Natural killer cell treated with Interleukin-12 subunit alpha and Interleukin-12 subunit beta and Interleukin-15 and Interleukin-18, amount 100 ng/mL, for 72 hours (primary cell): Measurements from ENCODE around the gene NALCN. TPM values are rescaled to one million over a fixed set of nuclear protein-coding genes. Genes with fewer than 3 reads are reported as not detected.
"Not testable (repeated sequence)": the region's sequence is repeated elsewhere in the genome, so short reads cannot be mapped to it uniquely, and the experiment has no call there.

Source experiments
- ATAC-seq, 2 donors: fragments of 150-1000 bp; cut with Tn5 transposase in 1 of 2; sonication (Bioruptor Pico), chemical (Tn5 transposase) in 1 of 2; 2 replicates each; pipeline ENCODE4 v1.10.0; 2021
- DNase-seq: peaks from one replicate; pipeline ENCODE4 v3.0.0; 2022; ENCODE audit warnings: low spot score
- H3K27ac Mint-ChIP-seq, 2 donors: 1 replicate in 1 of 2; 2 replicates in 1 of 2; pipeline ENCODE4 v1.8.0; 2022; ENCODE audit warnings: mixed read lengths in 2 of 2, mild to moderate bottlenecking in 1 of 2, moderate library complexity in 1 of 2
- H3K27me3 Mint-ChIP-seq, 2 donors: 1 replicate in 1 of 2; 2 replicates in 1 of 2; pipeline ENCODE4 v1.8.0; 2022; ENCODE audit warnings: mixed read lengths in 2 of 2
- H3K36me3 Mint-ChIP-seq: one replicate; pipeline ENCODE4 v1.8.0; 2022; ENCODE audit warnings: mixed read lengths
- H3K4me1 Mint-ChIP-seq, 2 donors: 1 replicate in 1 of 2; 2 replicates in 1 of 2; pipeline ENCODE4 v1.8.0; 2022; ENCODE audit warnings: low read depth in 2 of 2, mixed read lengths in 2 of 2, mild to moderate bottlenecking in 1 of 2
- H3K4me3 Mint-ChIP-seq: one replicate; pipeline ENCODE4 v1.8.0; 2022; ENCODE audit warnings: mixed read lengths
- H3K9me3 Mint-ChIP-seq: 2 replicates; pipeline ENCODE4 v1.8.0; 2022; ENCODE audit warnings: mixed read lengths
- total RNA-seq, 2 donors: library from RNA; stranded (reverse); gene quantifications; one replicate each; pipeline ENCODE4 v1.2.3, GENCODE V29; 2022

Gene NALCN
- total RNA-seq, 2 donors from 2014 or later: not detected

GRCh38 chr13:101343128-101343787 lies 73.0 kb downstream of the NALCN start:
- peaks cover 0 to 6% of the 10 kb centered on the region in 2 donors for H3K27me3 Mint-ChIP-seq
- H3K4me1 Mint-ChIP-seq: no peaks in the 10 kb centered on the region
- H3K36me3 Mint-ChIP-seq: no peaks in the 10 kb centered on the region
- ATAC-seq (no peak), DNase-seq (no peak)
- H3K27ac Mint-ChIP-seq: no peak overlapping the region
- H3K9me3 Mint-ChIP-seq: peaks cover 3% of the 10 kb centered on the region
- H3K4me3 Mint-ChIP-seq: no peak overlapping the region

- Mint-ChIP-seq H3K36me3 (no peaks in the 10 kb centered on the region), H3K4me3 (no peak overlapping the region), H3K9me3 (peaks cover 3% of the 10 kb centered on the region), H3K27me3 (peaks cover 0 to 6% of the 10 kb centered on the region in 2 donors), H3K4me1 (no peaks in the 10 kb centered on the region), H3K27ac (no peak overlapping the region)
- DNase-seq (no peak), ATAC-seq (no peak)
Observed at GRCh38 chr13:101341464-101341863, 74.8 kb downstream of the NALCN start.

GRCh38 chr13:101339202-101339601 lies 77.1 kb downstream of the NALCN start:
- no peaks in the 10 kb centered on the region for H3K36me3 Mint-ChIP-seq
- H3K4me1 Mint-ChIP-seq: no peaks in the 10 kb centered on the region
- DNase-seq (no peak), ATAC-seq (no peak)
- no peak overlapping the region for H3K27ac Mint-ChIP-seq
- no peak overlapping the region for H3K4me3 Mint-ChIP-seq
- H3K27me3 Mint-ChIP-seq: peaks cover 0 to 6% of the 10 kb centered on the region in 2 donors
- H3K9me3 Mint-ChIP-seq: peaks cover 5% of the 10 kb centered on the region

- peaks cover 3% of the 10 kb centered on the region for H3K9me3 Mint-ChIP-seq
- no peaks in the 10 kb centered on the region for H3K36me3 Mint-ChIP-seq
Observed at GRCh38 chr13:101332583-101332982, 83.7 kb downstream of the NALCN start.

GRCh38 chr13:101331731-101332130 lies 84.6 kb downstream of the NALCN start:
- no peak for DNase-seq
- Mint-ChIP-seq H3K9me3 (peaks cover 3% of the 10 kb centered on the region), H3K4me1 (no peaks in the 10 kb centered on the region), H3K4me3 (no peak overlapping the region), H3K27me3 (no peaks in the 10 kb centered on the region), H3K27ac (no peak overlapping the region), H3K36me3 (no peaks in the 10 kb centered on the region)
- no peak for ATAC-seq

More at GRCh38 chr13:101332583-101332982, 83.7 kb downstream of the NALCN start:
- no peak overlapping the region for H3K4me3 Mint-ChIP-seq
- H3K27ac Mint-ChIP-seq: no peak overlapping the region
- no peaks in the 10 kb centered on the region for H3K27me3 Mint-ChIP-seq
- no peak for ATAC-seq
- no peaks in the 10 kb centered on the region for H3K4me1 Mint-ChIP-seq
- no peak for DNase-seq

GRCh38 chr13:101327871-101328270 lies 88.4 kb downstream of the NALCN start:
- ATAC-seq (no peak), DNase-seq (no peak)
- Mint-ChIP-seq H3K4me1 (no peaks in the 10 kb centered on the region), H3K9me3 (no peaks in the 10 kb centered on the region), H3K4me3 (no peak overlapping the region), H3K36me3 (no peaks in the 10 kb centered on the region), H3K27me3 (no peaks in the 10 kb centered on the region), H3K27ac (no peak overlapping the region)

- H3K27me3 Mint-ChIP-seq: no peaks in the 10 kb centered on the region
- no peak for ATAC-seq
- no peaks in the 10 kb centered on the region for H3K36me3 Mint-ChIP-seq
- no peak overlapping the region for H3K27ac Mint-ChIP-seq
- no peaks in the 10 kb centered on the region for H3K9me3 Mint-ChIP-seq
- no peak overlapping the region for H3K4me3 Mint-ChIP-seq
- H3K4me1 Mint-ChIP-seq: no peaks in the 10 kb centered on the region
- DNase-seq: no peak
Observed at GRCh38 chr13:101326710-101327109, 89.6 kb downstream of the NALCN start.

GRCh38 chr13:101325423-101325822 lies 90.9 kb downstream of the NALCN start:
- no peak overlapping the region for H3K27ac Mint-ChIP-seq
- no peak for ATAC-seq
- no peaks in the 10 kb centered on the region for H3K27me3 Mint-ChIP-seq
- H3K9me3 Mint-ChIP-seq: no peaks in the 10 kb centered on the region
- H3K4me1 Mint-ChIP-seq: no peaks in the 10 kb centered on the region
- no peaks in the 10 kb centered on the region for H3K36me3 Mint-ChIP-seq
- H3K4me3 Mint-ChIP-seq: no peak overlapping the region
- no peak for DNase-seq

- Mint-ChIP-seq H3K9me3 (peaks cover 3% of the 10 kb centered on the region), H3K36me3 (no peaks in the 10 kb centered on the region), H3K27me3 (no peaks in the 10 kb centered on the region), H3K4me1 (no peaks in the 10 kb centered on the region), H3K4me3 (no peak overlapping the region), H3K27ac (no peak overlapping the region)
- no peak for DNase-seq
- no peak for ATAC-seq
Observed at GRCh38 chr13:101323601-101324000, 92.7 kb downstream of the NALCN start.

GRCh38 chr13:101317986-101318523 lies 98.3 kb downstream of the NALCN start:
- Mint-ChIP-seq H3K27ac (no peak overlapping the region), H3K9me3 (peaks cover 3% of the 10 kb centered on the region), H3K4me3 (no peak overlapping the region), H3K27me3 (no peaks in the 10 kb centered on the region), H3K36me3 (no peaks in the 10 kb centered on the region), H3K4me1 (no peaks in the 10 kb centered on the region)
- DNase-seq (no peak), ATAC-seq (no peak)

GRCh38 chr13:101313479-101313878 lies 102.8 kb downstream of the NALCN start:
- H3K27ac Mint-ChIP-seq, DNase-seq, H3K4me3 Mint-ChIP-seq, ATAC-seq, H3K27me3 Mint-ChIP-seq, H3K36me3 Mint-ChIP-seq, H3K4me1 Mint-ChIP-seq, H3K9me3 Mint-ChIP-seq: not testable (repeated sequence)

- Mint-ChIP-seq H3K36me3 (no peaks in the 10 kb centered on the region), H3K4me3 (no peak overlapping the region), H3K27me3 (no peaks in the 10 kb centered on the region), H3K4me1 (no peaks in the 10 kb centered on the region), H3K9me3 (peaks cover 7% of the 10 kb centered on the region), H3K27ac (no peak overlapping the region)
- ATAC-seq (no peak), DNase-seq (no peak)
Observed at GRCh38 chr13:101309014-101309619, 107.2 kb downstream of the NALCN start.

GRCh38 chr13:101308247-101309013 lies 107.9 kb downstream of the NALCN start:
- no peak for ATAC-seq
- Mint-ChIP-seq H3K4me1 (no peaks in the 10 kb centered on the region), H3K27me3 (no peaks in the 10 kb centered on the region), H3K36me3 (no peaks in the 10 kb centered on the region), H3K9me3 (peaks cover 7% of the 10 kb centered on the region), H3K4me3 (no peak overlapping the region), H3K27ac (no peak overlapping the region)
- no peak for DNase-seq

- Mint-ChIP-seq H3K4me1 (no peaks in the 10 kb centered on the region), H3K27ac (no peak overlapping the region), H3K4me3 (no peak overlapping the region), H3K9me3 (peaks cover 7% of the 10 kb centered on the region), H3K36me3 (no peaks in the 10 kb centered on the region), H3K27me3 (no peaks in the 10 kb centered on the region)
- ATAC-seq: no peak
- no peak for DNase-seq
Observed at GRCh38 chr13:101307181-101307701, 109.1 kb downstream of the NALCN start.
